ENCODE results near the gene BICC1.

GRCh38 chr10:58715061-58715460 lies 202.4 kb downstream of the BICC1 start:
- TF ChIP-seq, protein P1, sequence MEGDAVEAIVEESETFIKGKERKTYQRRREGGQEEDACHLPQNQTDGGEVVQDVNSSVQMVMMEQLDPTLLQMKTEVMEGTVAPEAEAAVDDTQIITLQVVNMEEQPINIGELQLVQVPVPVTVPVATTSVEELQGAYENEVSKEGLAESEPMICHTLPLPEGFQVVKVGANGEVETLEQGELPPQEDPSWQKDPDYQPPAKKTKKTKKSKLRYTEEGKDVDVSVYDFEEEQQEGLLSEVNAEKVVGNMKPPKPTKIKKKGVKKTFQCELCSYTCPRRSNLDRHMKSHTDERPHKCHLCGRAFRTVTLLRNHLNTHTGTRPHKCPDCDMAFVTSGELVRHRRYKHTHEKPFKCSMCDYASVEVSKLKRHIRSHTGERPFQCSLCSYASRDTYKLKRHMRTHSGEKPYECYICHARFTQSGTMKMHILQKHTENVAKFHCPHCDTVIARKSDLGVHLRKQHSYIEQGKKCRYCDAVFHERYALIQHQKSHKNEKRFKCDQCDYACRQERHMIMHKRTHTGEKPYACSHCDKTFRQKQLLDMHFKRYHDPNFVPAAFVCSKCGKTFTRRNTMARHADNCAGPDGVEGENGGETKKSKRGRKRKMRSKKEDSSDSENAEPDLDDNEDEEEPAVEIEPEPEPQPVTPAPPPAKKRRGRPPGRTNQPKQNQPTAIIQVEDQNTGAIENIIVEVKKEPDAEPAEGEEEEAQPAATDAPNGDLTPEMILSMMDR (conservative IDR thresholded peaks at IDR 0.05 in 1 of 2, IDR thresholded peaks at IDR 0.05 in 1 of 2; ENCODE audit: low read depth in 1 of 2, low read length in 2 of 2): no peak
- no peak for TF ChIP-seq EZH2 (IDR thresholded peaks at IDR 0.05; ENCODE audit: low read length, missing control alignments)
